ENCODE results near the gene TPM1.

GRCh38 chr15:63040509-63040908 is 2.0 kb upstream of the TPM1 start:
- TF ChIP-seq, protein P1, sequence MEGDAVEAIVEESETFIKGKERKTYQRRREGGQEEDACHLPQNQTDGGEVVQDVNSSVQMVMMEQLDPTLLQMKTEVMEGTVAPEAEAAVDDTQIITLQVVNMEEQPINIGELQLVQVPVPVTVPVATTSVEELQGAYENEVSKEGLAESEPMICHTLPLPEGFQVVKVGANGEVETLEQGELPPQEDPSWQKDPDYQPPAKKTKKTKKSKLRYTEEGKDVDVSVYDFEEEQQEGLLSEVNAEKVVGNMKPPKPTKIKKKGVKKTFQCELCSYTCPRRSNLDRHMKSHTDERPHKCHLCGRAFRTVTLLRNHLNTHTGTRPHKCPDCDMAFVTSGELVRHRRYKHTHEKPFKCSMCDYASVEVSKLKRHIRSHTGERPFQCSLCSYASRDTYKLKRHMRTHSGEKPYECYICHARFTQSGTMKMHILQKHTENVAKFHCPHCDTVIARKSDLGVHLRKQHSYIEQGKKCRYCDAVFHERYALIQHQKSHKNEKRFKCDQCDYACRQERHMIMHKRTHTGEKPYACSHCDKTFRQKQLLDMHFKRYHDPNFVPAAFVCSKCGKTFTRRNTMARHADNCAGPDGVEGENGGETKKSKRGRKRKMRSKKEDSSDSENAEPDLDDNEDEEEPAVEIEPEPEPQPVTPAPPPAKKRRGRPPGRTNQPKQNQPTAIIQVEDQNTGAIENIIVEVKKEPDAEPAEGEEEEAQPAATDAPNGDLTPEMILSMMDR (IDR thresholded peaks at IDR 0.05 in 4 of 5, conservative IDR thresholded peaks at IDR 0.05 in 1 of 5), result no peak
- no peak for TF ChIP-seq POLR2A (IDR thresholded peaks at IDR 0.05)

Data from gastrocnemius medialis (tissue), 4 donors.